Measurements from ENCODE around the gene TMEM184B.

DNA sequence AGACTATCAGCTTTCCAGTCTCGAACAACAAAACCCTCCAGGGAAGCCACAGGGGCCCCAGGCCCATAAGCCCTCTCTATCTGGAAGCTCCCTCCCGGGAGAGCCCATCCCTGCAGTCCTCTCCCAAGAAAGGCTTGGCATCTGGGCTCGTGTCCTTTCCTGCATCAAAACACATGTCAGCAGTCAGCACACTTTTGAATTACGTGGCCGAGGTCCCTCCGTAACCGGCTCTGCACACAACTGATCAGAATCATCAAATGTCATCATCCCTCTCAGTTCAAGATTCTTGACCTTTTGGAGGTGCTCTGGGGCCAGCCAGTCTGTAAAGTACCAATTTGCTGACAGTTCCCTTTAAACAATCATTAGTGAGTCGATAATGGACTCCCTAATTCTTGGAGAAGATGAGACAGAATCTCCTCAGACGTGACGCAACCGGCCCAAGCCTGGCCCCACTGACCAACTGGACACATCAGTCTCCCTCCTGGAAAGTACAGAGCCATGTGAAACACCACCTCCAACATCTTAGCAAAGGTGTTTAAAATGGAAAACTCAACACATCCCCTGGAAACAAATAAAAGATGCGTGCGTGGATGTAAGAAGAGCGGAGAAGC, 37.5 kb downstream of the TMEM184B start:
- TF ChIP-seq, protein P1, sequence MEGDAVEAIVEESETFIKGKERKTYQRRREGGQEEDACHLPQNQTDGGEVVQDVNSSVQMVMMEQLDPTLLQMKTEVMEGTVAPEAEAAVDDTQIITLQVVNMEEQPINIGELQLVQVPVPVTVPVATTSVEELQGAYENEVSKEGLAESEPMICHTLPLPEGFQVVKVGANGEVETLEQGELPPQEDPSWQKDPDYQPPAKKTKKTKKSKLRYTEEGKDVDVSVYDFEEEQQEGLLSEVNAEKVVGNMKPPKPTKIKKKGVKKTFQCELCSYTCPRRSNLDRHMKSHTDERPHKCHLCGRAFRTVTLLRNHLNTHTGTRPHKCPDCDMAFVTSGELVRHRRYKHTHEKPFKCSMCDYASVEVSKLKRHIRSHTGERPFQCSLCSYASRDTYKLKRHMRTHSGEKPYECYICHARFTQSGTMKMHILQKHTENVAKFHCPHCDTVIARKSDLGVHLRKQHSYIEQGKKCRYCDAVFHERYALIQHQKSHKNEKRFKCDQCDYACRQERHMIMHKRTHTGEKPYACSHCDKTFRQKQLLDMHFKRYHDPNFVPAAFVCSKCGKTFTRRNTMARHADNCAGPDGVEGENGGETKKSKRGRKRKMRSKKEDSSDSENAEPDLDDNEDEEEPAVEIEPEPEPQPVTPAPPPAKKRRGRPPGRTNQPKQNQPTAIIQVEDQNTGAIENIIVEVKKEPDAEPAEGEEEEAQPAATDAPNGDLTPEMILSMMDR (IDR thresholded peaks at IDR 0.05), result no peak
- TF ChIP-seq SIN3A (IDR thresholded peaks at IDR 0.05; ENCODE audit: borderline replicate concordance, insufficient read depth, low read depth, low read length) (no peak), POLR2AphosphoS5 (IDR thresholded peaks at IDR 0.05; ENCODE audit: low read depth, low read length) (no peak)
- TF ChIP-seq, protein P2, sequence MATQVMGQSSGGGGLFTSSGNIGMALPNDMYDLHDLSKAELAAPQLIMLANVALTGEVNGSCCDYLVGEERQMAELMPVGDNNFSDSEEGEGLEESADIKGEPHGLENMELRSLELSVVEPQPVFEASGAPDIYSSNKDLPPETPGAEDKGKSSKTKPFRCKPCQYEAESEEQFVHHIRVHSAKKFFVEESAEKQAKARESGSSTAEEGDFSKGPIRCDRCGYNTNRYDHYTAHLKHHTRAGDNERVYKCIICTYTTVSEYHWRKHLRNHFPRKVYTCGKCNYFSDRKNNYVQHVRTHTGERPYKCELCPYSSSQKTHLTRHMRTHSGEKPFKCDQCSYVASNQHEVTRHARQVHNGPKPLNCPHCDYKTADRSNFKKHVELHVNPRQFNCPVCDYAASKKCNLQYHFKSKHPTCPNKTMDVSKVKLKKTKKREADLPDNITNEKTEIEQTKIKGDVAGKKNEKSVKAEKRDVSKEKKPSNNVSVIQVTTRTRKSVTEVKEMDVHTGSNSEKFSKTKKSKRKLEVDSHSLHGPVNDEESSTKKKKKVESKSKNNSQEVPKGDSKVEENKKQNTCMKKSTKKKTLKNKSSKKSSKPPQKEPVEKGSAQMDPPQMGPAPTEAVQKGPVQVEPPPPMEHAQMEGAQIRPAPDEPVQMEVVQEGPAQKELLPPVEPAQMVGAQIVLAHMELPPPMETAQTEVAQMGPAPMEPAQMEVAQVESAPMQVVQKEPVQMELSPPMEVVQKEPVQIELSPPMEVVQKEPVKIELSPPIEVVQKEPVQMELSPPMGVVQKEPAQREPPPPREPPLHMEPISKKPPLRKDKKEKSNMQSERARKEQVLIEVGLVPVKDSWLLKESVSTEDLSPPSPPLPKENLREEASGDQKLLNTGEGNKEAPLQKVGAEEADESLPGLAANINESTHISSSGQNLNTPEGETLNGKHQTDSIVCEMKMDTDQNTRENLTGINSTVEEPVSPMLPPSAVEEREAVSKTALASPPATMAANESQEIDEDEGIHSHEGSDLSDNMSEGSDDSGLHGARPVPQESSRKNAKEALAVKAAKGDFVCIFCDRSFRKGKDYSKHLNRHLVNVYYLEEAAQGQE (IDR thresholded peaks at IDR 0.05; ENCODE audit: insufficient read depth in 1 of 2, low read depth in 2 of 2, low read length in 1 of 2), result no peak

Measured in Panc1 (cell line).